ENCODE results near the gene TAS2R10.

DNA sequence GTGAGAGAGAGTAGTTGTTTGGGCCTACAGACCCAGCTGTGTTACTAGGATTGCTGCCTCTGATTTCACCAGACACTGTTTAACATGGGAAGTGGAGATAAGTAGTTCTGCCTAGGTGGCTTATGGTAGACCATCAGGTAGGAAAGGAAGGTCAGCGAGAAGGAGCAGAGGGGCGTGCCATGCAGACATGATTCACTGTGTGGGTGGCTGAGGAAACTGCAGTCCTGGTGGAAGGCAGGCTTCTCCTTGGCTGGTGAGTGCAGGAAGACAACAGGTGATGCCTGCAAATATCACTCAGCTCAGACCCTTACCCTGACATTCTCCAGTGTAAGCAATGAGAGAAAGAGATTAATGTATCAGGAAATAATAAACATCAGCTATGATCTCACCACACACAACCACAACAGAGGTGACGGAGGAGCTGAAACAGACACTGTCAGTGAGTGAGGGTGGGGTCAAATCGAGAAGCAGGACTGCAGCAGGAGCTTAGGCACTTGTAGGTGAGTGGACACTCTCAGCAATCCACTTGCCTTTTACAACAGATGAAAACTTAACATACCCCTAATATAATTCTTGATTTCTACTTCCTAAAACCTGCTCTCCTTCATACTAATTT, 25.2 kb upstream of the TAS2R10 start:
- no peak for TF ChIP-seq POLR2AphosphoS5 (IDR thresholded peaks at IDR 0.05; ENCODE audit: low read depth, low read length)
- TF ChIP-seq POLR2A (IDR thresholded peaks at IDR 0.05; ENCODE audit: low read depth, low read length) = no peak
- TF ChIP-seq TAF1 (IDR thresholded peaks at IDR 0.05; ENCODE audit: borderline replicate concordance, low read depth, low read length) = no peak

Data from GM12892 (cell line).